Thyroid gland (tissue), 4 donors: ENCODE data around the gene ATL2. TPM values are rescaled to one million over a fixed set of nuclear protein-coding genes. Genes with fewer than 3 reads are reported as not detected.
A peak's percentile ranks its signal among the peaks of the same experiment; 100 is the strongest.
"Not testable (repeated sequence)": the region's sequence is repeated elsewhere in the genome, so short reads cannot be mapped to it uniquely, and the experiment has no call there.

ENCODE experiments used
- DNase-seq, 2 donors: peaks; one replicate each; pipeline ENCODE4 v3.0.0-alpha.2; 2019
- H3K27ac ChIP-seq, 3 donors: fragments of 200-600 bp; sonication (generic); 1 replicate in 2 of 3; 2 replicates in 1 of 3; pipeline ENCODE4 v1.5.1; 2016 to 2019; ENCODE audit warnings: mild to moderate bottlenecking in 1 of 3, moderate library complexity in 1 of 3
- H3K27me3 ChIP-seq: fragments of 200-600 bp; sonication (generic); one replicate; pipeline ENCODE4 v1.5.1; 2019
- H3K36me3 ChIP-seq, 2 donors: fragments of 200-600 bp; sonication (generic); one replicate each; pipeline ENCODE4 v1.5.1; 2016 to 2019
- H3K4me1 ChIP-seq, 2 donors: fragments of 200-600 bp; sonication (generic); one replicate each; pipeline ENCODE4 v1.5.1; 2017 to 2019
- H3K4me3 ChIP-seq, 3 donors: fragments of 200-600 bp; sonication (generic); replicated peaks in 1 of 3; 1 replicate in 2 of 3; 2 replicates in 1 of 3; pipeline ENCODE4 v1.5.1; 2016; ENCODE audit warnings: mild to moderate bottlenecking in 1 of 3
- H3K9me3 ChIP-seq: fragments of 200-600 bp; sonication (generic); one replicate; pipeline ENCODE4 v1.5.1; 2017
- CTCF ChIP-seq, 6 experiments: fragments of 200-600 bp in 3 of 6; fragments of 450-650 bp in 3 of 6; sonication (generic) in 3 of 6; IDR thresholded peaks; one replicate each; pipeline ENCODE4 v1.5.1; 2016 to 2019; ENCODE audit warnings: antibody characterized with exemption in 6 of 6, mild to moderate bottlenecking in 2 of 6, inconsistent platforms in 1 of 6, moderate library complexity in 1 of 6
- POLR2A ChIP-seq, 2 donors: fragments of 450-650 bp; IDR thresholded peaks; one replicate each; pipeline ENCODE4 v1.6.1; 2017; ENCODE audit warnings: antibody characterized with exemption in 2 of 2, mild to moderate bottlenecking in 2 of 2, moderate library complexity in 1 of 2
- WGBS, 2 donors: methylation state at CpG; one replicate each; pipeline ENCODE4 v1.1.5; 2017; 5-methylcytosine and 5-hydroxymethylcytosine counted together
- intact Hi-C: fragments of 100-400 bp; cut with DNase I; formaldehyde crosslinking; loops from one replicate; pipeline ENCODE4 v1.15.1; 2023
- total RNA-seq, 4 donors: library from RNA; depleted of rRNA; stranded (reverse); fragments of >200 nt; gene quantifications; one replicate each; pipeline ENCODE4 v1.2.3, GENCODE V29; 2016

The ATL2 gene
- total RNA-seq, 4 donors from 2014 or later = 126 to 267 (median 146) TPM

GRCh38 chr2:38336621-38337020, 40.5 kb downstream of the ATL2 start:
- H3K4me3 ChIP-seq = no peak overlapping the region
- peaks cover 0 to 4% of the 10 kb centered on the region in 2 donors for H3K4me1 ChIP-seq
- no peak overlapping the region for H3K27ac ChIP-seq
- no peak for DNase-seq
- H3K27me3 ChIP-seq = no peaks in the 10 kb centered on the region
- 95 to 96% methylated on average over 6 of the region's 6 CpGs for WGBS, 2 donors
- H3K9me3 ChIP-seq = no peaks in the 10 kb centered on the region
- intact Hi-C loops = no loop called here
- H3K36me3 ChIP-seq = peaks cover 8 to 11% of the 10 kb centered on the region in 2 donors
- TF ChIP-seq CTCF (IDR thresholded peaks at IDR 0.05) (no peak), POLR2A (IDR thresholded peaks at IDR 0.05) (no peak)

GRCh38 chr2:38330754-38331153, 46.3 kb downstream of the ATL2 start:
- TF ChIP-seq POLR2A (IDR thresholded peaks at IDR 0.05) = no peak
- TF ChIP-seq CTCF (IDR thresholded peaks at IDR 0.05) = no peak
- intact Hi-C loops = no loop called here
- Histone ChIP-seq H3K9me3 (no peaks in the 10 kb centered on the region), H3K4me1 (peaks cover 10% of the 10 kb centered on the region in 2 donors), H3K27ac (no peak overlapping the region), H3K36me3 (peaks cover 0 to 3% of the 10 kb centered on the region in 2 donors), H3K27me3 (no peaks in the 10 kb centered on the region), H3K4me3 (no peak overlapping the region)
- WGBS, 2 donors = 99 to 100% methylated on average over 7 of the region's 7 CpGs
- no peak for DNase-seq

GRCh38 chr2:38327580-38327979, 49.5 kb downstream of the ATL2 start:
- TF ChIP-seq POLR2A (IDR thresholded peaks at IDR 0.05) (no peak), CTCF (IDR thresholded peaks at IDR 0.05) (no peak)
- Histone ChIP-seq H3K27ac (no peak overlapping the region), H3K9me3 (no peaks in the 10 kb centered on the region), H3K27me3 (no peaks in the 10 kb centered on the region), H3K36me3 (no peaks in the 10 kb centered on the region), H3K4me1 (peaks cover 28 to 33% of the 10 kb centered on the region in 2 donors), H3K4me3 (no peak overlapping the region)
- DNase-seq = peak in 1 of 2 donors; percentile 34
- intact Hi-C loops = loop anchor here (10.0 kb wide), 1 partner anchor 407 kb away; no protein-coding TSS in a partner anchor
- 90 to 95% methylated on average over 9 of the region's 9 CpGs for WGBS, 2 donors

GRCh38 chr2:38323623-38324022, 53.5 kb downstream of the ATL2 start:
- intact Hi-C loops = loop anchor here (10.0 kb wide), 1 partner anchor 411 kb away; no protein-coding TSS in a partner anchor
- DNase-seq = peak; percentile 43 to 46
- TF ChIP-seq CTCF (IDR thresholded peaks at IDR 0.05) (no peak), POLR2A (IDR thresholded peaks at IDR 0.05) (no peak)
- Histone ChIP-seq H3K9me3 (no peaks in the 10 kb centered on the region), H3K4me1 (peaks cover 48 to 59% of the 10 kb centered on the region in 2 donors), H3K27ac (peak overlapping the region; percentile 11 to 64 (median 64)), H3K36me3 (no peaks in the 10 kb centered on the region), H3K27me3 (no peaks in the 10 kb centered on the region), H3K4me3 (no peak overlapping the region)
- 65 to 69% methylated on average over 6 of the region's 6 CpGs for WGBS, 2 donors

GRCh38 chr2:38322224-38322914, 54.7 kb downstream of the ATL2 start:
- no peaks in the 10 kb centered on the region for H3K9me3 ChIP-seq
- no peaks in the 10 kb centered on the region for H3K27me3 ChIP-seq
- no peaks in the 10 kb centered on the region for H3K36me3 ChIP-seq
- intact Hi-C loops = loop anchor here (10.0 kb wide), 1 partner anchor 412 kb away; no protein-coding TSS in a partner anchor
- no peak for DNase-seq
- H3K4me3 ChIP-seq = no peak overlapping the region
- TF ChIP-seq CTCF (IDR thresholded peaks at IDR 0.05) (no peak), POLR2A (IDR thresholded peaks at IDR 0.05) (no peak)
- peaks cover 56 to 67% of the 10 kb centered on the region in 2 donors for H3K4me1 ChIP-seq
- H3K27ac ChIP-seq = peak overlapping the region; percentile 57 to 64 (median 64)

GRCh38 chr2:38319240-38319639, 57.8 kb downstream of the ATL2 start:
- WGBS, 2 donors = 13 to 56% methylated on average over 5 of the region's 5 CpGs
- intact Hi-C loops = loop anchor here (10.0 kb wide), 1 partner anchor 186 kb away; no protein-coding TSS in a partner anchor
- DNase-seq = peak; percentile 93 to 94

More at GRCh38 chr2:38319240-38319639, 57.8 kb downstream of the ATL2 start:
- not testable (repeated sequence) for H3K36me3 ChIP-seq, H3K27me3 ChIP-seq, H3K9me3 ChIP-seq, H3K4me3 ChIP-seq
- Histone ChIP-seq H3K27ac (peak overlapping the region; percentile 52 to 79 (median 75)), H3K4me1 (peaks cover 48 to 61% of the 10 kb centered on the region in 2 donors)
